ENCODE data around the gene JARID2.
"Not testable (repeated sequence)": the region's sequence is repeated elsewhere in the genome, so short reads cannot be mapped to it uniquely, and the experiment has no call there.

Gene JARID2

GRCh38 chr6:15530411-15530810 lies 284.5 kb downstream of the JARID2 start:
- no peak for DNase-seq

GRCh38 chr6:15531973-15532372 lies 286.1 kb downstream of the JARID2 start:
- DNase-seq, result no peak

GRCh38 chr6:15533379-15534026 lies 287.6 kb downstream of the JARID2 start:
- DNase-seq, result no peak

- no peak for DNase-seq
Measured at GRCh38 chr6:15534974-15535373, 289.1 kb downstream of the JARID2 start.

- DNase-seq, result no peak
Measured at GRCh38 chr6:15535495-15536197, 289.8 kb downstream of the JARID2 start.

- no peak for DNase-seq
Measured at GRCh38 chr6:15536198-15536955, 290.5 kb downstream of the JARID2 start.

- DNase-seq, result no peak
Measured at GRCh38 chr6:15538106-15538505, 292.2 kb downstream of the JARID2 start.

- no peak for DNase-seq
Measured at GRCh38 chr6:15538766-15539495, 293.1 kb downstream of the JARID2 start.

GRCh38 chr6:15539722-15540270 lies 293.9 kb downstream of the JARID2 start:
- no peak for DNase-seq

GRCh38 chr6:15543332-15543917 lies 297.6 kb downstream of the JARID2 start:
- not testable (repeated sequence) for DNase-seq

- DNase-seq, result no peak
Measured at GRCh38 chr6:15544321-15544900, 298.5 kb downstream of the JARID2 start.

GRCh38 chr6:15546591-15546990 lies 300.7 kb downstream of the JARID2 start:
- DNase-seq, result no peak

- DNase-seq, result no peak
Measured at GRCh38 chr6:15547400-15547799, 301.5 kb downstream of the JARID2 start.

- DNase-seq, result no peak
Measured at GRCh38 chr6:15549371-15549770, 303.5 kb downstream of the JARID2 start.

- DNase-seq, result no peak
Measured at GRCh38 chr6:15550546-15551123, 304.8 kb downstream of the JARID2 start.

GRCh38 chr6:15551262-15551661 lies 305.4 kb downstream of the JARID2 start:
- no peak for DNase-seq

- DNase-seq, result peak; percentile 49
Measured at GRCh38 chr6:15551798-15552197, 305.9 kb downstream of the JARID2 start.

GRCh38 chr6:15553031-15553430 lies 307.2 kb downstream of the JARID2 start:
- DNase-seq, result no peak

GRCh38 chr6:15553736-15554294 lies 307.9 kb downstream of the JARID2 start:
- no peak for DNase-seq

GRCh38 chr6:15554728-15555100 lies 308.8 kb downstream of the JARID2 start:
- no peak for DNase-seq
